ENCODE measurements around the gene OR5B3.

DNA sequence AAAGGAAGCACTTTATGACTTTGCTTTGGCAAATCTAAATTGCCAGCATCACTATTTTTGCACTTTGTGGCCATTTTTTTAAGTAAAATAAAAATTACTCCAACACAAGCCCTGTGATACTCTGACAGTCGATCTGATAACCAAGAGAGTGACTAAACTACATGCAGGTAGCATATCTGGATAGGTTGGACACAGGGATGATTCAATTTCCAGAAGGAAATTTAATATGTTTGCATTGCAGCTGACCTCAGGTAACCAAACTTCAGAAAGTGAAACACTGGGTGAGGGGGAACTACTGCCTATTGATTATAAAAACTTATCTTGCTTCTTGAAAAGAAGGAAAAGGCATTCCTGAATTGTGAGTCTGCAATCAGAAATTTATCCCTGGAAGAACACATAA lies 13.9 kb downstream of the OR5B3 start:
- TF ChIP-seq, protein P1, sequence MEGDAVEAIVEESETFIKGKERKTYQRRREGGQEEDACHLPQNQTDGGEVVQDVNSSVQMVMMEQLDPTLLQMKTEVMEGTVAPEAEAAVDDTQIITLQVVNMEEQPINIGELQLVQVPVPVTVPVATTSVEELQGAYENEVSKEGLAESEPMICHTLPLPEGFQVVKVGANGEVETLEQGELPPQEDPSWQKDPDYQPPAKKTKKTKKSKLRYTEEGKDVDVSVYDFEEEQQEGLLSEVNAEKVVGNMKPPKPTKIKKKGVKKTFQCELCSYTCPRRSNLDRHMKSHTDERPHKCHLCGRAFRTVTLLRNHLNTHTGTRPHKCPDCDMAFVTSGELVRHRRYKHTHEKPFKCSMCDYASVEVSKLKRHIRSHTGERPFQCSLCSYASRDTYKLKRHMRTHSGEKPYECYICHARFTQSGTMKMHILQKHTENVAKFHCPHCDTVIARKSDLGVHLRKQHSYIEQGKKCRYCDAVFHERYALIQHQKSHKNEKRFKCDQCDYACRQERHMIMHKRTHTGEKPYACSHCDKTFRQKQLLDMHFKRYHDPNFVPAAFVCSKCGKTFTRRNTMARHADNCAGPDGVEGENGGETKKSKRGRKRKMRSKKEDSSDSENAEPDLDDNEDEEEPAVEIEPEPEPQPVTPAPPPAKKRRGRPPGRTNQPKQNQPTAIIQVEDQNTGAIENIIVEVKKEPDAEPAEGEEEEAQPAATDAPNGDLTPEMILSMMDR (optimal IDR thresholded peaks at IDR 0.05 in 1 of 3, IDR thresholded peaks at IDR 0.05 in 1 of 3, conservative IDR thresholded peaks at IDR 0.05 in 1 of 3; ENCODE audit: extremely low read depth in 1 of 3, insufficient read depth in 2 of 3, low read length in 3 of 3) = no peak
- TF ChIP-seq EZH2 (IDR thresholded peaks at IDR 0.05; ENCODE audit: low read length) = no peak

Data from keratinocyte (primary cell).